Esophagus muscularis mucosa (tissue), 3 donors: ENCODE results near the gene FOXN3.

Source experiments
- POLR2AphosphoS5 ChIP-seq, 2 donors: sonication (generic); formaldehyde crosslinking; IDR thresholded peaks; one replicate each; pipeline ENCODE4 v1.6.1; 2017; ENCODE audit warnings: antibody characterized with exemption in 2 of 2
- TF ChIP-seq, protein P1 (sequence below), 3 experiments: fragments of 200-600 bp in 2 of 3; fragments of 450-650 bp in 1 of 3; sonication (generic) in 2 of 3; IDR thresholded peaks; one replicate each; pipeline ENCODE4 v1.5.1; 2017 to 2019; ENCODE audit warnings: antibody characterized with exemption in 3 of 3, mild to moderate bottlenecking in 2 of 3, moderate library complexity in 1 of 3

DNA sequence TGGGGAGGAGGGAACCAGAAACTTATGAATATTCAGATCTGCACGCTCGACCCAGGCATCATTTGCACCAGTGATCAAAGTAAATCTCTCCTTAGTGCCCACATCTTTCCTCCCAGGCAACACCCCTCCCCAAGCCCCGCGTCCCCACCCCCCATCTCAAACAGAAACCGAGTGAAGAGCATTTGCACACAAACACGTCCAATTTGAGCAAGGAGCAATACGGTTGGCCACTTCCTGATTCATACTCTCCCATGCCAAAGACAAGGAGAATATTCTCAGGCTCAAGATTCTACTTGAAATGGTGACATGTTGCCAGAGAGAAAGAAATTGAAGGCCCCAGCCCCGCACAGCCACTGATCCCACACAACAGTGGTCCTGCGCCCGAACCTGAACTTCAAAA, 7.1 kb downstream of the FOXN3 start:
- TF ChIP-seq, protein P1, sequence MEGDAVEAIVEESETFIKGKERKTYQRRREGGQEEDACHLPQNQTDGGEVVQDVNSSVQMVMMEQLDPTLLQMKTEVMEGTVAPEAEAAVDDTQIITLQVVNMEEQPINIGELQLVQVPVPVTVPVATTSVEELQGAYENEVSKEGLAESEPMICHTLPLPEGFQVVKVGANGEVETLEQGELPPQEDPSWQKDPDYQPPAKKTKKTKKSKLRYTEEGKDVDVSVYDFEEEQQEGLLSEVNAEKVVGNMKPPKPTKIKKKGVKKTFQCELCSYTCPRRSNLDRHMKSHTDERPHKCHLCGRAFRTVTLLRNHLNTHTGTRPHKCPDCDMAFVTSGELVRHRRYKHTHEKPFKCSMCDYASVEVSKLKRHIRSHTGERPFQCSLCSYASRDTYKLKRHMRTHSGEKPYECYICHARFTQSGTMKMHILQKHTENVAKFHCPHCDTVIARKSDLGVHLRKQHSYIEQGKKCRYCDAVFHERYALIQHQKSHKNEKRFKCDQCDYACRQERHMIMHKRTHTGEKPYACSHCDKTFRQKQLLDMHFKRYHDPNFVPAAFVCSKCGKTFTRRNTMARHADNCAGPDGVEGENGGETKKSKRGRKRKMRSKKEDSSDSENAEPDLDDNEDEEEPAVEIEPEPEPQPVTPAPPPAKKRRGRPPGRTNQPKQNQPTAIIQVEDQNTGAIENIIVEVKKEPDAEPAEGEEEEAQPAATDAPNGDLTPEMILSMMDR (IDR thresholded peaks at IDR 0.05), result no peak
- TF ChIP-seq POLR2AphosphoS5 (IDR thresholded peaks at IDR 0.05), result no peak
